ENCODE measurements around the gene S100A14.

GRCh38 chr1:153643100-153643499, 27.0 kb upstream of the S100A14 start:
- TF ChIP-seq CTCF (IDR thresholded peaks at IDR 0.05; ENCODE audit: low read depth, low read length) (no peak), EZH2phosphoT487 (IDR thresholded peaks at IDR 0.05; ENCODE audit: low read depth) (no peak)
